Suprapubic skin (tissue), 4 donors: Measurements from ENCODE around the gene ZNF407. TPM values are rescaled to one million over a fixed set of nuclear protein-coding genes. Genes with fewer than 3 reads are reported as not detected.

ENCODE experiments used
- DNase-seq, 2 donors: peaks; one replicate each; pipeline ENCODE4 v3.0.0-alpha.2; 2019; ENCODE audit warnings: low spot score in 2 of 2
- H3K27ac ChIP-seq: fragments of 200-600 bp; sonication (generic); one replicate; pipeline ENCODE4 v1.5.1; 2019
- H3K27me3 ChIP-seq: fragments of 200-600 bp; sonication (generic); one replicate; pipeline ENCODE4 v1.5.1; 2019
- H3K36me3 ChIP-seq: fragments of 200-600 bp; sonication (generic); one replicate; pipeline ENCODE4 v1.5.1; 2019
- H3K4me1 ChIP-seq: fragments of 200-600 bp; sonication (generic); one replicate; pipeline ENCODE4 v1.5.1; 2019
- H3K4me3 ChIP-seq: fragments of 200-600 bp; sonication (generic); one replicate; pipeline ENCODE4 v1.5.1; 2019; ENCODE audit warnings: mild to moderate bottlenecking
- H3K9me3 ChIP-seq: fragments of 200-600 bp; sonication (generic); one replicate; pipeline ENCODE4 v1.5.1; 2019
- CTCF ChIP-seq, 2 donors: fragments of 200-600 bp in 1 of 2; fragments of 450-650 bp in 1 of 2; sonication (generic) in 1 of 2; IDR thresholded peaks; one replicate each; pipeline ENCODE4 v1.5.1; 2016 to 2019; ENCODE audit warnings: antibody characterized with exemption in 2 of 2, mild to moderate bottlenecking in 1 of 2, moderate library complexity in 1 of 2
- EP300 ChIP-seq: sonication (generic); formaldehyde crosslinking; IDR thresholded peaks from one replicate; pipeline ENCODE4 v1.6.1; 2017; ENCODE audit warnings: antibody characterized with exemption
- POLR2A ChIP-seq, 2 donors: fragments of 450-650 bp; IDR thresholded peaks; one replicate each; pipeline ENCODE4 v1.6.1; 2017; ENCODE audit warnings: antibody characterized with exemption in 2 of 2, mild to moderate bottlenecking in 2 of 2, moderate library complexity in 2 of 2
- POLR2AphosphoS5 ChIP-seq, 3 donors: sonication (generic); formaldehyde crosslinking; IDR thresholded peaks; one replicate each; pipeline ENCODE4 v1.6.1; 2017; ENCODE audit warnings: antibody characterized with exemption in 3 of 3
- WGBS: methylation state at CpG from one replicate; pipeline ENCODE4 v1.1.5; 2018; 5-methylcytosine and 5-hydroxymethylcytosine counted together
- total RNA-seq, 4 donors: library from RNA; depleted of rRNA; stranded (reverse); fragments of >200 nt; gene quantifications; one replicate each; pipeline ENCODE4 v1.1.0, GENCODE V29; 2016

The ZNF407 gene
- total RNA-seq, 4 donors from 2014 or later: 10.7 to 22.1 (median 13.8) TPM

GRCh38 chr18:74818516-74819175 is 221.0 kb downstream of the ZNF407 start:
- no peaks in the 10 kb centered on the region for H3K4me1 ChIP-seq
- DNase-seq: no peak
- H3K36me3 ChIP-seq: no peaks in the 10 kb centered on the region
- H3K4me3 ChIP-seq: no peak overlapping the region
- no peaks in the 10 kb centered on the region for H3K27me3 ChIP-seq
- no peaks in the 10 kb centered on the region for H3K9me3 ChIP-seq
- TF ChIP-seq POLR2A (IDR thresholded peaks at IDR 0.05): no peak
- 95% methylated on average over 4 of the region's 4 CpGs for WGBS
- H3K27ac ChIP-seq: no peak overlapping the region

- DNase-seq: no peak
- TF ChIP-seq EP300 (no peak), CTCF (IDR thresholded peaks at IDR 0.05) (peak in 1 of 2 donors; percentile 20)
- WGBS: 90% methylated on average over 7 of the region's 7 CpGs
These were observed 221.9 kb downstream of the ZNF407 start for GRCh38 chr18:74819433-74820059.

GRCh38 chr18:74820160-74820780 is 222.6 kb downstream of the ZNF407 start:
- Histone ChIP-seq H3K27ac (no peak overlapping the region), H3K4me3 (no peak overlapping the region), H3K27me3 (no peaks in the 10 kb centered on the region), H3K9me3 (no peaks in the 10 kb centered on the region), H3K4me1 (no peaks in the 10 kb centered on the region), H3K36me3 (no peaks in the 10 kb centered on the region)
- TF ChIP-seq CTCF (IDR thresholded peaks at IDR 0.05): no peak
- TF ChIP-seq POLR2AphosphoS5 (IDR thresholded peaks at IDR 0.05): no peak
- no peak for TF ChIP-seq POLR2A (IDR thresholded peaks at IDR 0.05)
- TF ChIP-seq EP300: no peak
- 90% methylated on average over 3 of the region's 3 CpGs for WGBS
- no peak for DNase-seq

More at GRCh38 chr18:74819433-74820059, 221.9 kb downstream of the ZNF407 start:
- no peak overlapping the region for H3K4me3 ChIP-seq
- no peak overlapping the region for H3K27ac ChIP-seq
- H3K9me3 ChIP-seq: no peaks in the 10 kb centered on the region
- H3K27me3 ChIP-seq: no peaks in the 10 kb centered on the region
- H3K36me3 ChIP-seq: no peaks in the 10 kb centered on the region
- H3K4me1 ChIP-seq: no peaks in the 10 kb centered on the region

- H3K4me1 ChIP-seq: no peaks in the 10 kb centered on the region
- DNase-seq: no peak
- no peaks in the 10 kb centered on the region for H3K36me3 ChIP-seq
- no peak overlapping the region for H3K4me3 ChIP-seq
- no peaks in the 10 kb centered on the region for H3K9me3 ChIP-seq
- 92% methylated on average over 1 of the region's 1 CpG for WGBS
- no peaks in the 10 kb centered on the region for H3K27me3 ChIP-seq
- H3K27ac ChIP-seq: no peak overlapping the region
- TF ChIP-seq EP300: no peak
- no peak for TF ChIP-seq POLR2A (IDR thresholded peaks at IDR 0.05)
- TF ChIP-seq CTCF (IDR thresholded peaks at IDR 0.05): no peak
- no peak for TF ChIP-seq POLR2AphosphoS5 (IDR thresholded peaks at IDR 0.05)
These were observed 227.8 kb downstream of the ZNF407 start for GRCh38 chr18:74825460-74825859.

- no peak overlapping the region for H3K27ac ChIP-seq
- no peaks in the 10 kb centered on the region for H3K27me3 ChIP-seq
- H3K4me1 ChIP-seq: no peaks in the 10 kb centered on the region
- TF ChIP-seq EP300: no peak
- no peak for TF ChIP-seq POLR2A (IDR thresholded peaks at IDR 0.05)
- TF ChIP-seq POLR2AphosphoS5 (IDR thresholded peaks at IDR 0.05): no peak
- no peak for TF ChIP-seq CTCF (IDR thresholded peaks at IDR 0.05)
- 80% methylated on average over 5 of the region's 5 CpGs for WGBS
- no peaks in the 10 kb centered on the region for H3K9me3 ChIP-seq
- H3K4me3 ChIP-seq: no peak overlapping the region
- H3K36me3 ChIP-seq: no peaks in the 10 kb centered on the region
- DNase-seq: no peak
These were observed 228.9 kb downstream of the ZNF407 start for GRCh38 chr18:74826572-74826971.
